Stimulated activated CD4-positive, alpha-beta T cell treated with anti-CD3 and anti-CD28 coated beads, Interleukin-1b, Interleukin-23, amount 100 ng/mL, for 24 hours (primary cell): ENCODE data around the gene PAX3.
"Not testable (repeated sequence)": the region's sequence is repeated elsewhere in the genome, so short reads cannot be mapped to it uniquely, and the experiment has no call there.

Experiments used
- DNase-seq, 4 experiments: peaks; one replicate each; pipeline ENCODE4 v3.0.0-alpha.2; 2020; ENCODE audit warnings: low read depth in 4 of 4, low spot score in 1 of 4

The PAX3 gene

GRCh38 chr2:222217712-222218111, 81.1 kb downstream of the PAX3 start:
- no peak for DNase-seq

DNA sequence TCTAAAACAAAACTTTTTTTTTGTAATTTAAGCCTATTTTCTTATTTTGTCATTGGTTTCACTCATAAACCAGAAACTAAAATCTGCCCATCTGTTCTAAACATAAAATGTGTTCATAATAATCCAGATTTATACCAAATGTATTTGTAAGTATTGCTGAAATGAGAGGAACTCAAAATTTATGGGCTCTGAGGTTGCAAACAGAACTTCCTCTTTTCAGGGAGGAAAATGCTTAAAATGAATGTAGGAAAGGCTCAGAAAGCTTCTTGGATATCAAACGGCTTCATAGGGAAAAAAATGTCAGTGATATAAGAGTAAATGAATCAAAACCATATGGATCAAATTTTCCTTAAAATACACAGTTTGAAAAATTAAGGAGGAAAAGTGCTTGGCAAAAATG, 83.9 kb downstream of the PAX3 start:
- no peak for DNase-seq

- no peak for DNase-seq
Observed at GRCh38 chr2:222213049-222213448, 85.7 kb downstream of the PAX3 start.

- no peak for DNase-seq
Observed at GRCh38 chr2:222212571-222212970, 86.2 kb downstream of the PAX3 start.

DNA sequence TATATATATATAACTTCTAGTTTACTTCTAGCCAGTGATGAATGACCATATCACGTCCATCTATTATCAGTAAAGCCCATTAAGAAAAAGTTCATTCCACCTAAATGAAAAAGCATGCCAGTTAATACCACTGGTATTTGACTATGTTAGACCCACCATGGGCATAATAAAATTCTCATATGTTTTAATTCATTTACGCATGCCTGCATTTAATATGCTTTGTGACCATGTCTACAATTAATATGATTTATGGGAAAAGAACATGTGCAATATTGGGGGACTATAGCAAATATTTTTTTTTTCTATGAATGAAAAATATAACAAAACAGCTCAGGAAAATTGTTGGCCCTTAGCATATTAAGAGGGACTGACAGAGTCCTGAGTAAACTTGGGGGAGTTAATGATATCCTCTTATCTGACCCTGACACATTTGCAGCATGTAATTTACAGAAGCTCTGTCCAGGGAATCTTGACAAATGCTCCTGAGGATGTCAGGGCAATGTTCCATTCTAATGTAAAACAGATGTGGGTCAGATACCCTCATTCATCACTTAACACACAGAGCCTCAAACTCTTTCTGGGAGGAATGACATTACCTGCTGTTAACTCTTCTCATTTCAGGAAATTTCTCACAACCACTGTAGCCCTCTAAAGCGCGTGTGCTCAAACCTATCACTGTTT, 90.6 kb downstream of the PAX3 start:
- DNase-seq = no peak

GRCh38 chr2:222205136-222205535, 93.7 kb downstream of the PAX3 start:
- no peak for DNase-seq

GRCh38 chr2:222203041-222203440, 95.8 kb downstream of the PAX3 start:
- DNase-seq = no peak

DNA sequence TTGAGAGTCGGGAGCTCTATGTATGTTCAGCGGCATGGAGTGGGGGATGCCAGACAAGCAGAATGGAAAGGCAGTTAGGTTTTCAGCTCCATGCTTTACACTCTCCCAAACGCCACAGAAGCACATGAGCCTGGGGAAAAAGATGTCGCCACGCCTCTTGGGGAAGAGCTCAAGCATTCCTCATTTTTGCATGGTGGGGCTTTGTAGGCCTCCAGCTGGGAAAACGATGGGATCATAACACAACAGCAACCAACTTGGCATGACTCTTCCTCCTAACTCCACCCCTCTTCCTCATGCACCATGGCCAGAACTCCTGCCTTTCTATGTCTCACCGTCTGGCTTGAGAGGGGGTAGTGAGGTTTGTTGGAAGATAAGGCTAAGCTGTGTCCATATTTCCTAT, 102.6 kb downstream of the PAX3 start:
- no peak for DNase-seq

DNA sequence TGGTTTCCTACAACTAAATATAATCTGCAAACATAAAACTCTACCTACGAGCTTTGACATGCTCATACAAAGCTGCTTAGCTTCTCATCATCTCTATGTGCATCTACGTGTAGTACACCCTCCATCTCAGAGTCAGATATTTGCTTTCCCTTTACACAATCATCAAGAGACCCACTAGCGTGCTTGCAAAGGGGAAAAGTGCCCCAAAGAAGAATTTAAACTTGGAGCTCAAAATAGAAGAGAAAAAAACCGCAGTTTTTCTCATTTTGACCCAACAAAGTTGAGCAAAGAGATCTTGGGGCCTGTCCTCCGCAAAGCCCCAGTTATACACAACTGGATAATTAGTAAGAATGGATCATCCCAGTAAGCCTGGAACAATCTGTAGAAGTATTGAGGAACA, 104.1 kb downstream of the PAX3 start:
- no peak for DNase-seq

DNA sequence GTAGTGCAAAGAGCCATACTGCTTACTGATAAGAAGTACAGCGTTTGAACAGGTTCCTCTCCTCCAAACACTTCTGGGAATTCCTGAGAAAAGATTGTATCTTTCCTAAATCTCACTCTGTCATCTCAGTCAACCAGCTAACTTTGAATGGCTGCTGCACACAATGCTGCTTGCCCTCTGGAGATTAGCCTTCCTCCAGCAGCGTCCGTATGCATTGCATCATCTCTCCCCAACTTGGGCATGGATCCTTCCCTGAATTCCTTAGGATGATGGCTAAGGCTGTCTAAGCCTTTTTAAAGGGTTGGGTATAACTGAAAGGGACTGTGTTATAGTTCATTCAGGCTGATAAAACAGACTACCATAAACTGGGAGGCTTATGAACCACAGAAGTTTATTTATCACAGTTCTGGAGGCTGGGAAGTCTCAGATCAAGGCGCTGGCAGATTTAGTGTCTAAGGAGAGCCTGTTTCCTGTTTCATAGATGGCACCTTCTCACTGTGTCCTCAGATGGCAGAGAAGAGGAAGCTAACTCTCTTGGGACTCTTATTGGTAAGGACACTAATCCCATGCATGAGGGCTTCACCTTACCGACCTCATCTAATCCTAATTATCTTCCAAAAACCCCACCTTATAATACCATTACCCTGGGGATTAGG, 105.3 kb downstream of the PAX3 start:
- no peak for DNase-seq

GRCh38 chr2:222180619-222181018, 118.2 kb downstream of the PAX3 start:
- no peak for DNase-seq

DNA sequence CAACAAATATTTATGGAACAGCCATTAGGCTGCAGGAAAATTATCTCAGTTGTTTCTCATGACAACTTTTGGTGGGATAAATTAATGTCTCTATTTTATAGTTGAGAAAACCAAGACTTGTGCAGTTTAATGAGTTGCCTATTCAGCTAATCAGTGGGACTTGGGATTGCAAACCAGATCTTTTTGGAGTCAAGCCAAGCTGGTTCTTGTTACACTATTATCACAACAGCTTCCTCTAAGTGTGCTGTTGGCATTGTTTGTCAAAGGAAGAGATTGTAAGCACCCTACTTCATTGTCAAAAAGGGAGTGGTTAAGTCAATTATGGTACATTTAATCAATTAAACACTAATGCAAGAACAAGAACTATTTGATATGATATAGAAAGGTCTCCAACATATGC, 119.2 kb downstream of the PAX3 start:
- DNase-seq = no peak

DNA sequence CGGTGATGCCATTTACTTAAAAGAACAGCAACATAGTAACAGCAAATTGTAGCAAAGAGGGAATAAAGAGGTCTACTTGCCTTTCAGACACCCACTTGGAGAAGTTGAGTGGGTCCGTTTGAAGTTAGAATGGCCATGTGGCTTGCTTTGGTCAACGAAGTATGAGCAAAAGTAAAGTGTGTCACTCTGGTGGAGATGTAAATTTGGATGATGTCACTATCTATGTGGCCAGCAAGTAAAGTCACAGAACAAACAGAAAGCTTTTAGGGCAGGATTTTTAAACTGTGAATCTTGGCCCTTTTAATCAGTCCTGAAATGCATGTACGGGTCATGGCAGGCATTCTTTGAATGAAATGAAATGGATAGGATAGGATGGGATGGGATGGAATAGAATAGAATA, 120.3 kb downstream of the PAX3 start:
- DNase-seq = no peak

DNA sequence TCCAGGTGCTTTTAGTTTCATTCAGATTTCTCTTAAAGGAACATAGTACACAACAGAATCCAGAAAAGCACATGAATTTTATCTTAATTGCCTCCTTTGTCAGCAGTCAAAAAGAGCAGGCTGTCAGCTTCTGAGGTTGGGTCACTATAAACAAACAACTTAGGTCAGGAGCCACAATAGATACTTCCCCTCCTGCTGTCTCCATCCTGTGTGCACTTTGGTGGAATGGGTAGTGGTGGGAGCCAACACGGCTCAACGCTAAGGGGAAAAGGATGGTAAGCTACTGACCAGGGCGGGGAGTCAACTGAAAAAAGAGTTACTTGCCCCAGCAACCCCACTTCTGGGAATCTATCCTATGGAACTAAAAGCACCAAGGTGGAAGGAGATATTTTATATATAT, 121.9 kb downstream of the PAX3 start:
- no peak for DNase-seq

DNA sequence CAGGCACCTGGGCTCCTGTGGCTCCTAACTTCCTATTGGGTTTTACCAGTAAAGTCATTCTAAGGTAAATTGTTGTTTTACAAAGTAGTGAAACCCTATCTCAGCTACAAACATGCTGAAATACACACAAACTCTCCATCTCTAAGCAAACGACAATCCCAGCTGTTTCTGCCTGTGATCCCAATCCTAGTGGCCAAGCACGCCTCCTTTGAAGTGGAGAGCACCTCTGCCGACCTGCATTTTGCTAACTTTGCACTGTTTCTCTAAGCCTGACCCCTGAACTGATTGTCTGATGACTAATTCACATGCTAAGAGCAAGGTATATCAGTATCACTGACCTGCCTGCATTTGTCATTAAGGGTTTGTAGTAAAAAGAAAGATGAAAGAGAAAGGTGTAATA, 124.3 kb downstream of the PAX3 start:
- no peak for DNase-seq

GRCh38 chr2:222169346-222169745, 129.5 kb downstream of the PAX3 start:
- DNase-seq = no peak

DNA sequence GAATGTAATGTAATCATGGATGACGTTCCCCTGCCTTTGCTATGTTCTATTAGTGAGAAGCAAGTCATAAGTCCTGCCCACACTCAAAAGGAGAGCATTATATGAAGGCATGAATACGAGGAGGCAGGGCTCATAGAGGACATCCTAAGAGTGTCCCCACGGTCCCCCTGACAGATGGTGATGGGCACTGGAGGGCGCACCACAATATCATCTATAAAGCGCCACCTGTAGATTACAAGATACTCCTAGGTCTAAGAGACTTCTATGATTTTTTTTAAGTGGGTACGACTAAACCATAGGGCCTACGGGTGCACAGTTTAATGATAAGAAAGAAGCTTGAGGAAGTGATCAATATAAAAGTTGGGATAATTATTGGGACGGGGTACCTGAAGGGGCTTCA, 131.0 kb downstream of the PAX3 start:
- no peak for DNase-seq

- no peak for DNase-seq
Observed at GRCh38 chr2:222160944-222161343, 137.9 kb downstream of the PAX3 start.

DNA sequence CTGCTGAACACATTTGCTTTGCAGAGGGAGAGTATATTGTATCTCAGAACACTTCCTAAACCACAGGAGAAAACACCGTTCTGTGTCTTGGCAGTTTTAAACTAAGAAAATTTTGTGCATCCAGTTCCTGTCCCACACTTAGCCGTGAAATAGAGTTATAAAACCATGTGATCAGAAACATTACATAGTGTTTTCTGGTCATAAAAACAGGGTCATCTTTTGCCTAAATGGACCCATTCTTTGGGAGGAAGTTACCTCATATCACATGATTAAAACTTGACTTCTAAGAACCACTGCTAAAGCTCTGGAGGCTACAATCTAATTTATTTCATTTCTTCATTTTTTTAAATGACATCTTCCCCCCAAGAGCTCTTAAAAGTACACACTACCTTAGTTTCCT, 138.7 kb downstream of the PAX3 start:
- no peak for DNase-seq

DNA sequence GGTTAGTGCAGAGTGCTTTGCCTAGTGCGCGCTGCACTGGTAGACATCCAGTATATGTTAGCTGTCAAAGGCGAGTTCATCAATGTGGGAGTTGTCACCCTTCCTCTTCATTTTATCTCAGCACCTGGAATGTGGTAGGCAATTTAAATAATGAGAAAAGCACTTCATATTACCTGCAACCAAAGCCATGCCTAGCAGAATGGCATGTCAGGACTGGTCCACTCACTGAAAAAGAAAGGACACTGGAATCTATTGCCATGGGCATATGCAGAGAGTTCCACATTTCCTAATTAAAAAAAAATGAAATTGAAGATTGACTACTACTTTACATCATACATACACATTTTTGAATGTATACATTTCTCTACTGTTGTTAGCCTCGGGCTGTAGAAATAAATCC, 139.6 kb downstream of the PAX3 start:
- no peak for DNase-seq

DNA sequence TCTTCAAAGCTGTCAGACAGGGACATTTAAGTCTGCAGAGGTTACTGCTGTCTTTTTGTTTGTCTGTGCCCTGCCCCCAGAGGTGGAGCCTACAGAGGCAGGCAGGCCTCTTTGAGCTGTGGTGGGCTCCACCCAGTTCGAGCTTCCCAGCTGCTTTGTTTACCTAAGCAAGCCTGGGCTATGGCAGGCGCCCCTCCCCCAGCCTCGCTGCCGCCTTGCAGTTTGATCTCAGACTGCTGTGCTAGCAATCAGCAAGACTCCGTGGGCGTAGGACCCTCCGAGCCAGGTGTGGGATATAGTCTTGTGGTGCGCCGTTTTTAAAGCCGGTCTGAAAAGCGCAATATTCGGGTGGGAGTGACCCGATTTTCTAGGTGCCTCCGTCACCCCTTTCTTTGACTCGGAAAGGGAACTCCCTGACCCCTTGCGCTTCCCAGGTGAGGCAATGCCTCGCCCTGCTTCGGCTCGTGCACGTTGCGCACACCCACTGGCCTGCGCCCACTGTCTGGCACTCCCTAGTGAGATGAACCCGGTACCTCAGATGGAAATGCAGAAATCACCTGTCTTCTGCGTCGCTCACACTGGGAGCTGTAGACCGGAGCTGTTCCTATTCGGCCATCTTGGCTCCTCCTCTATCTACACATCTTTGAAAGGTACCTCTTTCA, 143.7 kb downstream of the PAX3 start:
- not testable (repeated sequence) for DNase-seq
